Activated CD4-positive, alpha-beta memory T cell treated with anti-CD3 and anti-CD28 coated beads for 36 hours (primary cell): ENCODE measurements around the gene OAT. TPM values are rescaled to one million over a fixed set of nuclear protein-coding genes. Genes with fewer than 3 reads are reported as not detected.

Experiments used
- CTCF ChIA-PET: fragments of 350-600 bp; sonication (Branson Sonifier 250); formaldehyde crosslinking; loops from one replicate; lab custom pipeline; 2021; ENCODE audit warnings: antibody characterized with exemption, inconsistent platforms; lab: Charles Lee
- POLR2A ChIA-PET: fragments of 350-600 bp; sonication (Branson Sonifier 250); formaldehyde crosslinking; loops from one replicate; lab custom pipeline; 2021; ENCODE audit warnings: antibody characterized with exemption; lab: Charles Lee
- DNase-seq: peaks from one replicate; pipeline ENCODE4 v3.0.0-alpha.2; 2020
- H3K27ac Mint-ChIP-seq: one replicate; pipeline ENCODE4 v1.8.0; 2021; ENCODE audit warnings: mixed read lengths
- H3K27me3 Mint-ChIP-seq: one replicate; pipeline ENCODE4 v1.8.0; 2021; ENCODE audit warnings: mixed read lengths
- H3K36me3 Mint-ChIP-seq: one replicate; pipeline ENCODE4 v1.8.0; 2021; ENCODE audit warnings: mixed read lengths
- H3K4me1 Mint-ChIP-seq: one replicate; pipeline ENCODE4 v1.8.0; 2021; ENCODE audit warnings: low read depth, mixed read lengths
- H3K4me3 Mint-ChIP-seq: one replicate; pipeline ENCODE4 v1.8.0; 2021; ENCODE audit warnings: mild to moderate bottlenecking, mixed read lengths
- H3K9me3 Mint-ChIP-seq: one replicate; pipeline ENCODE4 v1.8.0; 2021; ENCODE audit warnings: mixed read lengths
- intact Hi-C: fragments of 100-400 bp; cut with micrococcal nuclease; formaldehyde crosslinking; loops from one replicate; pipeline ENCODE4 v1.15.1; 2023
- total RNA-seq, 2 experiments: library from RNA; stranded (reverse); gene quantifications; one replicate each; pipeline ENCODE4 v1.2.3, GENCODE V29; 2021

OAT gene
- total RNA-seq, 2 experiments from 2014 or later, result 34.6 to 38.1 TPM

GRCh38 chr10:124384591-124385190 lies 34.0 kb downstream of the OAT start:
- peaks cover 22% of the 10 kb centered on the region for H3K27me3 Mint-ChIP-seq
- no peaks in the 10 kb centered on the region for H3K9me3 Mint-ChIP-seq
- CTCF ChIA-PET, result no interaction called here
- no peak overlapping the region for H3K27ac Mint-ChIP-seq
- H3K36me3 Mint-ChIP-seq, result no peaks in the 10 kb centered on the region
- H3K4me1 Mint-ChIP-seq, result peaks cover 2% of the 10 kb centered on the region
- no peak for DNase-seq
- intact Hi-C loops, result loop anchor here (10.0 kb wide), 2 partner anchors 90 to 800 kb away; no protein-coding TSS in a partner anchor
- POLR2A ChIA-PET, result no interaction called here
- H3K4me3 Mint-ChIP-seq, result no peak overlapping the region

- intact Hi-C loops, result loop anchor here (10.0 kb wide), 2 partner anchors 89 to 799 kb away; no protein-coding TSS in a partner anchor
- no peak for DNase-seq
- no peaks in the 10 kb centered on the region for H3K4me1 Mint-ChIP-seq
- no peaks in the 10 kb centered on the region for H3K9me3 Mint-ChIP-seq
- H3K4me3 Mint-ChIP-seq, result no peak overlapping the region
- peaks cover 24% of the 10 kb centered on the region for H3K27me3 Mint-ChIP-seq
- CTCF ChIA-PET, result interaction anchor here (2.2 kb wide), 1 partner anchor 390 kb away, joined by 9 read pairs; no protein-coding TSS in a partner anchor
- POLR2A ChIA-PET, result no interaction called here
- H3K36me3 Mint-ChIP-seq, result no peaks in the 10 kb centered on the region
- H3K27ac Mint-ChIP-seq, result no peak overlapping the region
These were observed 34.6 kb downstream of the OAT start for GRCh38 chr10:124384172-124384571.

- Mint-ChIP-seq H3K27ac (no peak overlapping the region), H3K4me1 (no peaks in the 10 kb centered on the region), H3K9me3 (no peaks in the 10 kb centered on the region), H3K27me3 (peaks cover 27% of the 10 kb centered on the region), H3K36me3 (no peaks in the 10 kb centered on the region), H3K4me3 (no peak overlapping the region)
- DNase-seq, result no peak
- intact Hi-C loops, result loop anchor here (10.0 kb wide), 2 partner anchors 89 to 799 kb away; no protein-coding TSS in a partner anchor
- ChIA-PET POLR2A (interaction anchor here (0.6 kb wide), 1 partner anchor 52 kb away, joined by 7 read pairs; no protein-coding TSS in a partner anchor), CTCF (interaction anchor here (2.2 kb wide), 1 partner anchor 389 kb away, joined by 9 read pairs; no protein-coding TSS in a partner anchor)
These were observed 35.2 kb downstream of the OAT start for GRCh38 chr10:124383496-124383895.

GRCh38 chr10:124381011-124381611 lies 37.6 kb downstream of the OAT start:
- DNase-seq, result no peak
- POLR2A ChIA-PET, result no interaction called here
- H3K27ac Mint-ChIP-seq, result no peak overlapping the region
- intact Hi-C loops, result loop anchor here (10.0 kb wide), 2 partner anchors 86 to 796 kb away; no protein-coding TSS in a partner anchor
- no peaks in the 10 kb centered on the region for H3K36me3 Mint-ChIP-seq
- H3K27me3 Mint-ChIP-seq, result peaks cover 36% of the 10 kb centered on the region
- no peaks in the 10 kb centered on the region for H3K9me3 Mint-ChIP-seq
- H3K4me1 Mint-ChIP-seq, result no peaks in the 10 kb centered on the region
- CTCF ChIA-PET, result interaction anchor here (2.2 kb wide), 1 partner anchor 8 kb away, joined by 13 read pairs; no protein-coding TSS in a partner anchor
- no peak overlapping the region for H3K4me3 Mint-ChIP-seq

GRCh38 chr10:124380256-124380995 lies 38.3 kb downstream of the OAT start:
- ChIA-PET CTCF (interaction anchor here (1.1 to 2.2 kb wide), 2 partner anchors 9 to 23 kb away, joined by 3 to 13 read pairs; no protein-coding TSS in a partner anchor), POLR2A (no interaction called here)
- Mint-ChIP-seq H3K9me3 (no peaks in the 10 kb centered on the region), H3K4me1 (no peaks in the 10 kb centered on the region), H3K4me3 (no peak overlapping the region), H3K27me3 (peaks cover 36% of the 10 kb centered on the region), H3K36me3 (no peaks in the 10 kb centered on the region), H3K27ac (no peak overlapping the region)
- intact Hi-C loops, result loop anchor here (10.0 kb wide), 2 partner anchors 86 to 796 kb away; no protein-coding TSS in a partner anchor
- DNase-seq, result no peak

- ChIA-PET CTCF (interaction anchor here (1.1 to 2.2 kb wide), 2 partner anchors 10 to 24 kb away, joined by 3 to 13 read pairs; no protein-coding TSS in a partner anchor), POLR2A (no interaction called here)
- Mint-ChIP-seq H3K4me1 (no peaks in the 10 kb centered on the region), H3K4me3 (no peak overlapping the region), H3K27me3 (peaks cover 38% of the 10 kb centered on the region), H3K27ac (no peak overlapping the region), H3K9me3 (no peaks in the 10 kb centered on the region), H3K36me3 (no peaks in the 10 kb centered on the region)
- intact Hi-C loops, result loop anchor here (10.0 kb wide), 2 partner anchors 85 to 795 kb away; no protein-coding TSS in a partner anchor
- DNase-seq, result no peak
These were observed 39.0 kb downstream of the OAT start for GRCh38 chr10:124379609-124380193.

GRCh38 chr10:124378881-124379471 lies 39.7 kb downstream of the OAT start:
- POLR2A ChIA-PET, result no interaction called here
- H3K27me3 Mint-ChIP-seq, result peaks cover 39% of the 10 kb centered on the region
- intact Hi-C loops, result no loop called here
- H3K27ac Mint-ChIP-seq, result no peak overlapping the region
- no peak overlapping the region for H3K4me3 Mint-ChIP-seq
- no peaks in the 10 kb centered on the region for H3K36me3 Mint-ChIP-seq
- no peaks in the 10 kb centered on the region for H3K9me3 Mint-ChIP-seq
- CTCF ChIA-PET, result interaction anchor here (1.0 to 1.1 kb wide), 2 partner anchors 10 to 25 kb away, joined by 3 to 4 read pairs; no protein-coding TSS in a partner anchor
- DNase-seq, result no peak
- no peaks in the 10 kb centered on the region for H3K4me1 Mint-ChIP-seq

- Mint-ChIP-seq H3K4me1 (no peaks in the 10 kb centered on the region), H3K27me3 (peaks cover 36% of the 10 kb centered on the region), H3K4me3 (no peak overlapping the region), H3K36me3 (no peaks in the 10 kb centered on the region), H3K9me3 (no peaks in the 10 kb centered on the region), H3K27ac (no peak overlapping the region)
- ChIA-PET POLR2A (no interaction called here), CTCF (interaction anchor here (1.0 kb wide), 1 partner anchor 11 kb away, joined by 4 read pairs; no protein-coding TSS in a partner anchor)
- intact Hi-C loops, result no loop called here
- no peak for DNase-seq
These were observed 40.5 kb downstream of the OAT start for GRCh38 chr10:124378271-124378670.

GRCh38 chr10:124377101-124377500 lies 41.6 kb downstream of the OAT start:
- CTCF ChIA-PET, result no interaction called here

GRCh38 chr10:124376411-124376810 lies 42.3 kb downstream of the OAT start:
- H3K27ac Mint-ChIP-seq, result no peak overlapping the region

More at GRCh38 chr10:124377101-124377500, 41.6 kb downstream of the OAT start:
- POLR2A ChIA-PET, result no interaction called here
- H3K27ac Mint-ChIP-seq, result no peak overlapping the region
- no peaks in the 10 kb centered on the region for H3K4me1 Mint-ChIP-seq
- H3K9me3 Mint-ChIP-seq, result no peaks in the 10 kb centered on the region
- peaks cover 35% of the 10 kb centered on the region for H3K27me3 Mint-ChIP-seq
- no peak overlapping the region for H3K4me3 Mint-ChIP-seq
- H3K36me3 Mint-ChIP-seq, result no peaks in the 10 kb centered on the region
- intact Hi-C loops, result no loop called here
- DNase-seq, result no peak

GRCh38 chr10:124375691-124376090 lies 43.0 kb downstream of the OAT start:
- Mint-ChIP-seq H3K4me1 (no peaks in the 10 kb centered on the region), H3K4me3 (no peak overlapping the region), H3K27ac (no peak overlapping the region), H3K9me3 (no peaks in the 10 kb centered on the region), H3K36me3 (no peaks in the 10 kb centered on the region), H3K27me3 (peaks cover 28% of the 10 kb centered on the region)
- CTCF ChIA-PET, result no interaction called here
- intact Hi-C loops, result no loop called here
- no peak for DNase-seq
- POLR2A ChIA-PET, result no interaction called here

More at GRCh38 chr10:124376411-124376810, 42.3 kb downstream of the OAT start:
- intact Hi-C loops, result no loop called here
- Mint-ChIP-seq H3K27me3 (peaks cover 31% of the 10 kb centered on the region), H3K36me3 (no peaks in the 10 kb centered on the region), H3K4me3 (no peak overlapping the region), H3K4me1 (no peaks in the 10 kb centered on the region), H3K9me3 (no peaks in the 10 kb centered on the region)
- ChIA-PET POLR2A (no interaction called here), CTCF (no interaction called here)
- DNase-seq, result no peak
